Loucy (cell line): ENCODE data around the gene OGFR.

Experiments used
- H2AFZ ChIP-seq: fragments of 200-600 bp; sonication (generic); 2 replicates; pipeline ENCODE4 v1.6.0; 2016; ENCODE audit warnings: antibody characterized with exemption, mild to moderate bottlenecking, low read length, moderate library complexity
- H3F3A ChIP-seq: fragments of 200-600 bp; 2 replicates; pipeline ENCODE4 v1.6.0; 2016; ENCODE audit warnings: antibody characterized with exemption, low read depth, mild to moderate bottlenecking
- H3K27me3 ChIP-seq: fragments of 200-600 bp; sonication (generic); 2 replicates; pipeline ENCODE4 v1.6.1; 2014; ENCODE audit warnings: low read length, mild to moderate bottlenecking; ENCODE audit not compliant: insufficient read depth, poor library complexity, severe bottlenecking
- H3K36me3 ChIP-seq: fragments of 200-600 bp; sonication (generic); 2 replicates; pipeline ENCODE4 v1.6.1; 2016; ENCODE audit warnings: low read length; ENCODE audit not compliant: insufficient read depth
- H3K4me1 ChIP-seq: fragments of 200-600 bp; sonication (generic); 2 replicates; pipeline ENCODE4 v1.5.1; 2014; ENCODE audit warnings: low read length, mild to moderate bottlenecking; ENCODE audit not compliant: insufficient read depth, poor library complexity, severe bottlenecking
- H3K4me2 ChIP-seq: fragments of 200-600 bp; sonication (generic); 2 replicates; pipeline ENCODE4 v1.6.0; 2014; ENCODE audit warnings: antibody characterized with exemption, low read length, low read depth, mild to moderate bottlenecking; ENCODE audit not compliant: poor library complexity, severe bottlenecking
- H3K4me3 ChIP-seq: fragments of 200-600 bp; sonication (generic); 2 replicates; pipeline ENCODE4 v1.5.1; 2014; ENCODE audit warnings: low read length, mild to moderate bottlenecking, mixed read lengths; ENCODE audit not compliant: poor library complexity, severe bottlenecking
- H3K79me2 ChIP-seq: fragments of 200-600 bp; sonication (generic); 2 replicates; pipeline ENCODE4 v1.6.1; 2014; ENCODE audit warnings: low read length; ENCODE audit not compliant: insufficient read depth
- H3K9ac ChIP-seq: fragments of 200-600 bp; sonication (generic); 2 replicates; pipeline ENCODE4 v1.6.0; 2014; ENCODE audit warnings: mild to moderate bottlenecking, low read depth, low read length, moderate library complexity; ENCODE audit not compliant: poor library complexity, severe bottlenecking
- H3K9me2 ChIP-seq: fragments of 200-600 bp; sonication (generic); replicated peaks from 2 replicates; pipeline ENCODE4 v1.6.1; 2016; ENCODE audit warnings: low read depth, low read length, mixed read lengths
- H3K9me3 ChIP-seq: fragments of 200-600 bp; sonication (generic); 2 replicates; pipeline ENCODE4 v1.6.1; 2014; ENCODE audit warnings: mild to moderate bottlenecking, antibody characterized with exemption, low read length, low read depth; ENCODE audit not compliant: insufficient read depth
- H4K20me1 ChIP-seq: fragments of 200-600 bp; sonication (generic); 2 replicates; pipeline ENCODE4 v1.6.0; 2014; ENCODE audit warnings: antibody characterized with exemption, low read length, mild to moderate bottlenecking; ENCODE audit not compliant: insufficient read depth, poor library complexity, severe bottlenecking
- EZH2phosphoT487 ChIP-seq: fragments of 200-600 bp; IDR thresholded peaks from 2 replicates; pipeline ENCODE4 v1.6.1; 2018; ENCODE audit warnings: antibody characterized with exemption, mild to moderate bottlenecking, moderate library complexity, borderline replicate concordance
- TF ChIP-seq, protein P1 (sequence below): fragments of 200-600 bp; sonication (generic); conservative IDR thresholded peaks from 2 replicates; pipeline ENCODE4 v1.5.1; 2014; ENCODE audit warnings: mild to moderate bottlenecking, antibody characterized with exemption, low read length

OGFR gene

DNA sequence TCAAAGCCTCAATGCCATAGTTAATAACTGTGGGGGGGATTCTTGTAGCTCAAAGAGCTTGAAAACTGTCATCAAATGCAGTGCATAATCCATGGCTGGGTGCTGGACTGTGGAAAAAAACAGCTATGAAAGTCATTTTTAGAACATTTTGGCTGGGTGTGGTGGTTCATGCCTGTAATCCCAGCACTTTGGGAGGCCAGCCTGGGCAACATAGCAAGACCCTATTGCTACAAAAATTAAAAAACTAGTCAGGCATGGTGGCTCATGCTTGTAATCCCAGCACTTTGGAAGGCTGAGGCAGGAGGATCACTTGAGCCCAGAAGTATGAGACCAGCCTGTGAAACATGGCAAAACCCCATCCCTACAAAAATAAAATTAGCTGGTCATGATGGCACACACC lies 44.8 kb downstream of the OGFR start:
- Histone ChIP-seq H3K9ac (no peak overlapping the region), H2AFZ (no peak overlapping the region), H3K27me3 (no peaks in the 10 kb centered on the region), H3K4me1 (no peaks in the 10 kb centered on the region), H3K4me2 (no peak overlapping the region), H4K20me1 (no peaks in the 10 kb centered on the region), H3K9me2 (no peaks in the 10 kb centered on the region), H3K79me2 (peaks cover 20% of the 10 kb centered on the region; the same call in 1 of the 2 replicates), H3K4me3 (no peak overlapping the region), H3K9me3 (no peaks in the 10 kb centered on the region), H3K36me3 (peaks cover 18% of the 10 kb centered on the region; the same call in 1 of the 2 replicates), H3F3A (no peaks in the 10 kb centered on the region)
- TF ChIP-seq, protein P1, sequence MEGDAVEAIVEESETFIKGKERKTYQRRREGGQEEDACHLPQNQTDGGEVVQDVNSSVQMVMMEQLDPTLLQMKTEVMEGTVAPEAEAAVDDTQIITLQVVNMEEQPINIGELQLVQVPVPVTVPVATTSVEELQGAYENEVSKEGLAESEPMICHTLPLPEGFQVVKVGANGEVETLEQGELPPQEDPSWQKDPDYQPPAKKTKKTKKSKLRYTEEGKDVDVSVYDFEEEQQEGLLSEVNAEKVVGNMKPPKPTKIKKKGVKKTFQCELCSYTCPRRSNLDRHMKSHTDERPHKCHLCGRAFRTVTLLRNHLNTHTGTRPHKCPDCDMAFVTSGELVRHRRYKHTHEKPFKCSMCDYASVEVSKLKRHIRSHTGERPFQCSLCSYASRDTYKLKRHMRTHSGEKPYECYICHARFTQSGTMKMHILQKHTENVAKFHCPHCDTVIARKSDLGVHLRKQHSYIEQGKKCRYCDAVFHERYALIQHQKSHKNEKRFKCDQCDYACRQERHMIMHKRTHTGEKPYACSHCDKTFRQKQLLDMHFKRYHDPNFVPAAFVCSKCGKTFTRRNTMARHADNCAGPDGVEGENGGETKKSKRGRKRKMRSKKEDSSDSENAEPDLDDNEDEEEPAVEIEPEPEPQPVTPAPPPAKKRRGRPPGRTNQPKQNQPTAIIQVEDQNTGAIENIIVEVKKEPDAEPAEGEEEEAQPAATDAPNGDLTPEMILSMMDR, result no peak
- TF ChIP-seq EZH2phosphoT487, result no peak

DNA sequence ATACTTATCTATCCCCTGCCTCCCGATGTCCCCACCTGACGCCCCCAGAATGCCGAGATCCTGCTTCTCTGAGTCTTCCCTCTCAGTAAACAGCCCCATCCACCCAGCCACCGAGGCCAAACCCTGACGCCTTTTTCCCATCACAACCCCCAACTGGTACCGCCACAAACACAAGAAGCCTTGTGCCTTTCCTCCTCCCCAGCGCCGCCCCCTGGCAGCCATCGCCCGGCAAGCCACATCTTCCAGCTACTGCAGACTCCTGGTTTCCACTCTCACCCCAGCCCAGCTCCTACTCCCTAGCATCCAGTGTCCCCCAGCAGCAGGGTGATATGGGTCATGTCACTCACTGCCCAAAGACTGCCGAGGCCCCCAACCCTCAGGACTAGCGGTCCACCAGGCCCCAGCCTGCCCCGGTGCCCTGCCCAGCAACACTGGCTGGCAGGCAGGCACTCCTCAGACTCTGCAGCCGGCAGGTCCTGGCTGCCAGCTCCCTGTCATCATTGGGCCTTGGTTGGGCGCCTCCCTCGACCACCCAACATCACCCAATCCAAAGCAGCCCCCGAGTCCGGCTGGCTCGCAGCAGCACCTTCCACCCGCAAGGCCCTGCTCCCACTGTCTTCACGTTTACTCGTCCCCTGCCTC lies 45.8 kb downstream of the OGFR start:
- peaks cover 17% of the 10 kb centered on the region; the same call in 1 of the 2 replicates for H3K36me3 ChIP-seq
- H3K4me1 ChIP-seq, result peaks cover 5% of the 10 kb centered on the region
- no peak overlapping the region for H3K4me2 ChIP-seq
- H3K9me2 ChIP-seq, result no peaks in the 10 kb centered on the region
- H2AFZ ChIP-seq, result no peak overlapping the region
- TF ChIP-seq, protein P1, result no peak
- TF ChIP-seq EZH2phosphoT487, result no peak
- peaks cover 27% of the 10 kb centered on the region; the same call in 1 of the 2 replicates for H3K79me2 ChIP-seq
- no peaks in the 10 kb centered on the region for H3F3A ChIP-seq
- H3K4me3 ChIP-seq, result no peak overlapping the region
- no peaks in the 10 kb centered on the region for H4K20me1 ChIP-seq
- H3K9ac ChIP-seq, result no peak overlapping the region
- H3K27me3 ChIP-seq, result no peaks in the 10 kb centered on the region
- H3K9me3 ChIP-seq, result no peaks in the 10 kb centered on the region

DNA sequence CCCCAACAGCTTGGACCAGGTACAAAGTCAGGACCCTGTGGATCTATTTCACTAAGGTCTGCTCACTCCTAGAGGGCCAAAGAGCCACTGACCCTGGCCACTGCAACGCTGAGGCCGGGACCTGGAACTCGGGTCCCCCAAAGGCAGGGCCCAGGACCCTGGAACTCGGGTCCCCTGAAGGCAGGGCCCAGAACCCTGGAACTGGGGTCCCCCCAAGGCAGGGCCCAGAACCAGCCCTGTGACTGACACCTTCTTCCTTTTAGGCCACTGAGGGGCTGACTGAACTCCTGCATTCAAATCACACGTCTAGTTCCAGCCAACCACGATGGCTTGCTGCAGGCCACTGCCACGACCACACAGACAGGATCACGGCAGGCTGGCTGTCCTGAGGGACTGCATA lies 47.6 kb downstream of the OGFR start:
- Histone ChIP-seq H3K9me3 (no peaks in the 10 kb centered on the region), H4K20me1 (no peaks in the 10 kb centered on the region), H3K4me2 (no peak overlapping the region), H3K27me3 (no peaks in the 10 kb centered on the region), H3K4me1 (peaks cover 8% of the 10 kb centered on the region), H3K4me3 (no peak overlapping the region), H3K9me2 (no peaks in the 10 kb centered on the region), H3K9ac (no peak overlapping the region), H3F3A (no peaks in the 10 kb centered on the region), H3K36me3 (peaks cover 13% of the 10 kb centered on the region; the same call in 1 of the 2 replicates), H3K79me2 (peaks cover 34% of the 10 kb centered on the region; the same call in 1 of the 2 replicates), H2AFZ (no peak overlapping the region)
- TF ChIP-seq, protein P1, result no peak
- TF ChIP-seq EZH2phosphoT487, result no peak
